HG02642 (cell line): ENCODE results near the gene SLC26A11.
"Not testable (repeated sequence)": the region's sequence is repeated elsewhere in the genome, so short reads cannot be mapped to it uniquely, and the experiment has no call there.

Experiments
- ATAC-seq: cut with Tn5 transposase; IDR thresholded peaks from one replicate; pipeline ENCODE4 v1.9.1; 2021; ENCODE audit warnings: mild to moderate bottlenecking; ENCODE audit not compliant: unreplicated experiment, poor library complexity

SLC26A11 gene

DNA sequence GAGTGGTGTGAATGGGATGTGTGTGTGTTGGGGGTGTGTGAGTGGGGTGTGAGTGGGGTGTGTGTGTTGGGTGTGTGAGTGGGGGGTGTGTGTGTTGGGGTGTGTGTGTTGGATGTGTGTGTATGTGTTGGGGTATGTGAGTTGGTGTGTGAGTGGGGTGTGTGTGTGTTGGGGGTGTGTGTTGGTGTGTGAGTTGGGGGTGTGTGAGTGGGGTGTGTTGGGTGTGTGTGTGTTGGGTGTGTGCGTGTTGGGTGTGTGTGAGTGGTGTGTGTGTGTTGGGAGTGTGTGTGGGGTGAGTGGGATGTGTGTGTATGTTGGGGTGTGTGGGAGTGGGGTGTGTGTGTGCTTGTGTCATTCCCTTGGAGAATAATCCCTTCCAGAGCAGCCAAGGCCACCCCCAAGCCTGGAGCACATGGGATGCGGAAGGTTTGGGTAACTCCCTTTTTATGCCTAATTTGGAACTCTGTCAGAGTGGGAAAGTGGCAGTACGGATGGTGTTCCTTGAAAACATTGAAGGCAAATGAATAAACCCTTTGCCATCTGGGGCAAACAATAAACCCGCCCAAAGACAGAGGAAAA is 54.7 kb downstream of the SLC26A11 start:
- ATAC-seq, result no peak

DNA sequence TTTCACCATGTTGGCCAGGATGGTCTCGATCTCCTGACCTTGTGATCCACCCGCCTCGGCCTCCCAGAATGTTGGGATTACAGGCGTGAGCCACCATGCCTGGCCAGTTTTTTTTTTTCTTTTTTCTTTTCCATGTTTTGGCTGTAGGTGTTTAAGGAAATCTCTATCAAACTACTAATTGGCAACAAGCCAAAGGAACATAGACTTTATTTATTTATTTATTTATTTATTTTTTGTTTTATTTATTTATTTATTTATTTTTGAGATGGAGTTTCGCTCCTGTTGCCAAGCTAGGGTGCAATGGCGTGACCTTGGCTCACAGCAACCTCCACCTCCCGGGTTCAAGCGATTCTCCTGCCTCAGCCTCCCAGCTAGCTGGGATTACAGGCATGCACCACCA is 55.6 kb downstream of the SLC26A11 start:
- not testable (repeated sequence) for ATAC-seq

DNA sequence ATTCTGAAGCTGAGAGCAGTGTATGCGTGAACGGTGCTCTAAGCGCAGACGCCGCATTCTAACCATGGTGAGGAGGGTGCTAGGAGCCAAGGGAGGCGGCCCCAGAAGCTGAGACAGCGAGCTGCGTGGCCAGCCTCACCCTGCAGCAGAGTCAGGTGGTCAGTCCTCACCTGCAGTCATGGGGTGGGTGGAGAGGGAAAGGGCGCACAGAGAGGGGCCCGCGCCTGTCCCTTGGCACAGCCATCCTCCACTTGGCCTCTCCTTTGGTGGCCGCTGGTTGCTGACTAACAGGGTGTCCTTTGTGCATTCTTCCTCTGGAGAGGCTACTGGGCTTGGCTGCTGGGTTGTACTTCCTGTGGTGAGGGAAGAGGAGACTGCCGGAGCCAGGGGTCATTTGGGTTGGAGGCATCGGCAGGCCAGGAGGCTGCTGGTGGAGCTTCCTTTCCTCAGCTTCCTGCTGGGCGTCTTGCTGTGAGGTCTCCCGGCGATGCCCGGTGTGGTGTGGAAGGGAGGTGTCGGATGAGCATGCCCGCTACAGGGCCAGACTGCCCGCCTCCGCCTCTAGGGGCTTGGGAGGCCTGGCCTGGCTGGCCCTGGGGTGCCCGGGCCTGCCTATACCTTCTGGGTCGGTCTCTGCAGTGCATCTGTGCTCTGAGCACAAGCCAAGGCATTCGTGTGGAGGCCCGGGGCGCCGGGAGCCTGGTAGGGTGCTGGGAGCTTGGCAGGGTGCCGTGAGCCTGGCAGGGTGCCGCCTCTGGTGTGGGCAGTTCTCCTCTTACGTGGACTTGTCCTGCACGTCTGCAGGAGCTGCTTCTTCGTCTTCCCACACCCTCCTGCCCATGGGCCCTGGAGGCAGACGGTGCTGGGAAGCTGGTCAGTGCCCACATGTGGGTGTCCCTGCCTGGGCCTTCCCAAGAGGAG is 57.8 kb downstream of the SLC26A11 start:
- ATAC-seq, result no peak

DNA sequence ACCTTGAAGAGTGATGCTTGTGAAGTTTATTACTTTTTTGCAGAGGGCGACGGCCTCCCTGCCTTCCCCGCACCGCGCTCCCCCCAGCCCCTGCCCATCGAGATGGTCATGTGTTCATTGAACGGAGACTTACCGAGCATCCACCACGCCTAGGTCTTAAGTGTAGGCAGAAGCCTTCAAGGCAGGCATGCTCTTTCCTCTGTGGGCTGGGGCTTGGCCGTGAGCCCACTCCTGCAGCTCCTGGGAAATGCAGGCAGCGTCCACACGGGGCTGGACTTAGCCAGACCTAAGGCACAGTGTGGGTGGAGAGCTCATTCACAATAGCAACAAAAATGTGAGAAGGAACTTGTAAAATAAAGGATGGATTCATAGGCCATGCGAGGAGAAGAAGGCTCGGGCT is 59.7 kb downstream of the SLC26A11 start:
- no peak for ATAC-seq

DNA sequence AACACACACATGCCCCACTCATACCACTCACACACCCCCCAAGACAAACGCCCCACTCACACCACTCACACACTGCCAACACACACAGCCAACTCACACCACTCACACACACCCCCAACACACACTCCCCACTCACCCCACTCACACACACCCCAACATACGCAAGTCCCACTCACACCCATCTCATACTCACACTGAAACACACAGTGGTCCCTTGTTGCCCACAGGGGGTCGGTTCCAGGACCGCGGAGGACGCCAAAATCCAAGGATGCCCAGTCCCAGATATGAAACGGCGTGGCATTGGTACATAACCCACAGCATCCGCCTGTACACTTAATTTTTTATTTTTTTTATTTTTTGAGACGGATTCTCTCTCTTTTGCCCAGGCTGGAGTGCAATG is 61.3 kb downstream of the SLC26A11 start:
- no peak for ATAC-seq

DNA sequence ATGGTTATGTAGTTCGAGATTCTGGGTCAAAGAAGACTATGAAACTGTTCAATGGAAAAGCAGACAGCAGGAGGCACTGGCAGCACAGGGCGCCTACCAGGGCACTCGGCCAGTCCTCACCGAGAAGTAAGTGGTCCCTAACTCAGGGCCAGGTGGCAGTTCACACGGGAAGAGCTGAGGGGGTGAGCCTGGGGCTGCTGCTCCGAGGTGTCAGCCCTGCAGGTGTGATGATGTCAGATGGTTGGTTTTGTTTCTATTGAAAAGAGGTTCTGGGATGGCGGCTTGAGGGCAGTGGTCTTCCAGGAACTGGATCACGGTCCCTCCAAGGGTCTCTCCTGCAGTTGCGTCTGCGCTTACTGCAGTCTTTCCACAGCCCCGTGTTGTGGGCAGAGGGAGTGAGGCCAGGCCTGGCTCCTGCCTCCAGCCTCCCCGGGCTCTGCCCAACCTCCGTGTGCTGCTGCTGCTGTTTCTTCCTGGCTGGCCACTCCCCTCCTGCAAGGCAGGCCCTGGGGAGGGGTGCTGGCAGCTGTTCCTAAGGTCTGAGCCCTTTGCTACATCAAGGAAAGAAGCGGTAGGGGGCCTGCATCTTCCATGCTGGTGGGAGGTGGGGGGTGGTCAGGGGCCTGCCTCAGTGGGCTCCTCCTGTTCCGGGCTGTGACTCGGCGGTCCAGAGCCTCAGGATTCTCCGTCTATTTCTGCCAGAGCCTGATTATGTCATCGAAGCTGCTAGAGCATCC is 63.1 kb downstream of the SLC26A11 start:
- ATAC-seq, result no peak

DNA sequence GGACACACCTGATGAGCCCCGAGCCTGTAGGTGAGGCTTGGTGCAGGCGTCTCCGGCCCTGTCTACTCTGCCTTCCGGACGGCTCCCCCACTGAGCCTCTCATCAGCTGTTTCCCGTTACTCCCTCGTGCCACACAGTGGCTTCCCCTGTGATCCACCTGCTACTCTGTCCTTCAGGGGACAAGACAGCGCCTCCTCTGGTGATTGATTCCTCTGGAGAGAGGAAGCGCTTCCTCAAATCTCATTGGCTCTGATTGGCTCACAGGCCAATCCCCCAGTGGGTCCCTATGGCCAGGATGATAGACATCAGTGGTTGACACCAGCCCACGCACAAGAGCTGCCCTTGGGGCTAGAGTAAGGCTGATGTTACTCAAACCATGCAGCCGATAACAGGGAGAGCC is 64.4 kb downstream of the SLC26A11 start:
- ATAC-seq, result no peak

DNA sequence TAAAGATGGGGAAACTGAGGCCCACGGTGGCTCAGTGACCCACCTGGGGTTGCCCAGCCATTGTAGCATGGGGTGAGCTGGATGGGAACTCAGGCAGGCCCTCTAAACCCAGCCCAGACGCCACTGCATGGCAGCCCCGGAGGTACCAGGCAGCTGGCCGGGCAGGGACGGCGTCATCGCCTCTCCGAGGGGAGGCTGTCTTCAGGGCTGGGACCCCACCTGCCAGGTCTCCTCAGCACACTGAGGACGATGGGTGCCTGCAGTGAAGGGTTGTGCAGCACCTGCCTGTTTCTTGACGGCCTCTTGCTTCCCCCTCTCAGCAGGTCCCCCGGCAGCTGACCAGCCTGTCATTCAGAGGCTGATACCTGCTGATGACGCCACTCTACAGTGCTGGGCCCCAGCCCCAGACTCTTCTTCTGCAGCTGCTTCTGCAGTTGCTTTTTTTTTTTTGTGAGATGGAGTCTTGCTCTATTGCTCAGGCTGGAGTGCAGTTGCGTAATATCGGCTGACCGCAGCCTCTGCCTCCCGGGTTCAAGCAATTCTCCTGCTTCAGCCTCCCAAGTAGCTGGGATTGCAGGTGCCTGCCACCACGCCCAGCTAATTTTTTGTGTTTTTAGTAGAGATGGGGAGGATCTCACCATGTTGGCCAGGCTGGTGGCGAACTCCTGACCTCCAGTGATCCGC is 65.2 kb downstream of the SLC26A11 start:
- no peak for ATAC-seq

DNA sequence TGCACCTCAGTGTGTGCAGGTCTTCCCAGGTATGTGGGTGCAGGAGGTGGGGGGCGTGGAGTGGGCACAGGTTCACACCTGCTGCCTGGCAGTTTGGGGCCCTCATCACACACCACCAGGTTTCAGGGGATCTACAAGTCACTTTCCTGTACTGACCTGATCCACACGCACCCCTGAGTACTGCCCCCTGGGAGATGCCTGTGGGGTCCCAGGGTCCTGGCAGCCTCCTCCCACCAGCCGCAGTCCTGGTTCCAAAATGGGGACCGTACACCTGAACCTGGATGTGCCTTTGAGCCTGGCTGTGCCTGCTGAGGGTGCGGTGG is 66.4 kb downstream of the SLC26A11 start:
- ATAC-seq, result no peak

DNA sequence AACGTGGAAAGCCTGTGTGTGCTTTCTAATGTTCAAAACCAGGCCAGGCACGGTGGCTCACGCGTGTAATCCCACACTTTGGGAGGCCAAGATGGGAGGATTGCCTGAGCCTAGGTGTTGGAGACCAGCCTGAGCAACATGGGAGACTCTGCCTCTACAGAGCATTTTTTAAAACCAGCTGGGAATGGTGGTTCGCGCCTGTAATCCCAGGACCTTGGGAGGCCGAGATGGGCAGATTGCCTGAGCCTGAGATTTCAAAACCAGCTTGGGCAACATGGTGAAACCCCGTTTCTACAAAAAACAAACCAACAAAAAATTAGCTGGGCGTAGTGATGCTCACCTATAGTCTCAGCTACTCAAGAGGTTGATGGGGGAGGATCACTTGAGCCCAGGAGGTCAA is 66.8 kb downstream of the SLC26A11 start:
- ATAC-seq, result no peak

DNA sequence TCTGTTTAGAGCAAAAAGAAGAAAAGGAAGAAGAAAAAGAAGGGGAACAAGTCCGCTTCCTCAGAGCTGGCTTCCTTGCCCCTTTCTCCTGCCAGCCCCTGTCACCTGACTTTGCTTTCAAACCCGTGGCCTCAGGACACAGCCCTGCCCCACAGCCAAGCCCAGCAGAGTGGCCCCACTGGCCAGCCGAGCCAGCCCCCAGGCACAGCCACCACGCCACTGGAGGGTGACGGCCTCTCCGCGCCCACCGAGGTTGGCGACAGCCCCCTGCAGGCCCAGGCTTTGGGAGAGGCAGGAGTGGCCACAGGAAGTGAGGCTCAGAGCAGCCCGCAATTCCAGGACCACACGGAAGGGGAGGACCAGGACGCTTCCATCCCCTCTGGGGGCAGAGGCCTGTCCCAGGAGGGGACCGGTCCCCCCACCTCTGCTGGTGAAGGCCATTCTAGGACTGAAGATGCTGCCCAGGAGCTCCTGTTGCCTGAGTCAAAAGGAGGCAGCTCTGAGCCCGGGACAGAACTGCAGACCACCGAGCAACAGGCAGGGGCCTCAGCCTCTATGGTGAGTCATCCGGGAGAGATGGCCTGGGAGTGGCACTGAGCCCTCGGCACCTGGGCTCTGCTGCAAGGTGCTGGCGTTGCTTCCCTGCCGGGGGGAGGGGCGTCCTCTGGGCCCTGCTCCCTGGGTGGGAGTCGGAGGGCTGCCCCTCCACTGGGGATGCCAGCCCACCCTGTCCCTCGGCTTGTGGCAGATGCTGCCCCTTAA is 67.8 kb downstream of the SLC26A11 start:
- no peak for ATAC-seq

DNA sequence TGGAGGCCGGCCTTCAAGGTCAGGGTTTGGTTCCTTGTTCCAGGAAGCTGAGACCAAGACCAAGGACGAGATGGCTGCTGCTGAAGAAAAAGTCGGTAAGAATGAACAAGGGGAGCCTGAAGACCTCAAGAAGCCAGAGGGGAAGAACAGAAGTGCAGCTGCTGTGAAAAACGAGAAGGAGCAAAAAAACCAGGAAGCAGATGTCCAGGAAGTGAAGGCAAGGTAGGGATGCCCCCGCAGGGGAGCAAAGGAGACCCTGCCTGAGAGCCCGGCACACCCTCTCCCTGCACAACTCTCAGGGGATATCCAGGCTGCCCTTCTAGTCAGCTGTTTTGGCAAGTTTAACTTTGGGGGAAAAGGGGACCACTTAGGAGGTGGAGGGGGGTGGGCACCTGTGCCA is 69.4 kb downstream of the SLC26A11 start:
- no peak for ATAC-seq

DNA sequence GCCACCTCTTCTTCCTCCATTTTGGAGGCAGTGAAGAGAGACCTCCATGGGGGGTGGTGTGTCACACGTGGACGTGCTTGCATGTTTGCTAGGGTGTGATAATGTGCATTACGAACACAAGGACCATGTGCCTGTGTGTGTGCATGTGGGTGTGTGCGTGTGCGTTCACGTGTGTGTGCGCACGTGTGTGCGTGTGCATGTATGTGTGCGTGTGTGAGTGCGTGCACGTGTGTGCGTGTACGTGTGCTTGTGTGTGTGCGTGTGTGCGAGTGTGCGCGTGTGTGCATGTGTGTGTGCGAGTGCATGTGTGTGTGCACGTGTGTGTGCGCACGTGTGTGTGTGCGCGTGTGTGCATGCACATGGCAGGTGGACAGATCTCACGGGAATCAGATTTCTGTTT is 69.9 kb downstream of the SLC26A11 start:
- no peak for ATAC-seq

DNA sequence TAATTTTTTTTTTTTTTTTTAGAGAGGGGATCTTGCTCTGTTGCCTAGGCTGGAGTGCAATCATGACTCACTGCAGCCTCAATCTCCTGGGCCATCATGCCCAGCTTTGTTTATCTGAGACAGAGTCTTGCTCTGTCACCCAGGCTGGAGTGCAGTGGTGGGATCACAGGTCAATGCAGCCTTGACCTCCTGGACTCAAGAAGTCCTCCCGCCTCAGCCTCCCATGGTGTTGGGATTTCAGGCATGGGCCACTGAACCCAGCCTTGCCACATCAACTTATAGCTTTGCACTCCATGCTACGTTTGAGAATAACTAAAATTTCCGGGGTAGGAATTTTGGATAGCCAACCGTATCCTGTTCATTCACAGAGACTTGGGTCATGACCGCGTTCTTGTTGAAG is 71.0 kb downstream of the SLC26A11 start:
- no peak for ATAC-seq

DNA sequence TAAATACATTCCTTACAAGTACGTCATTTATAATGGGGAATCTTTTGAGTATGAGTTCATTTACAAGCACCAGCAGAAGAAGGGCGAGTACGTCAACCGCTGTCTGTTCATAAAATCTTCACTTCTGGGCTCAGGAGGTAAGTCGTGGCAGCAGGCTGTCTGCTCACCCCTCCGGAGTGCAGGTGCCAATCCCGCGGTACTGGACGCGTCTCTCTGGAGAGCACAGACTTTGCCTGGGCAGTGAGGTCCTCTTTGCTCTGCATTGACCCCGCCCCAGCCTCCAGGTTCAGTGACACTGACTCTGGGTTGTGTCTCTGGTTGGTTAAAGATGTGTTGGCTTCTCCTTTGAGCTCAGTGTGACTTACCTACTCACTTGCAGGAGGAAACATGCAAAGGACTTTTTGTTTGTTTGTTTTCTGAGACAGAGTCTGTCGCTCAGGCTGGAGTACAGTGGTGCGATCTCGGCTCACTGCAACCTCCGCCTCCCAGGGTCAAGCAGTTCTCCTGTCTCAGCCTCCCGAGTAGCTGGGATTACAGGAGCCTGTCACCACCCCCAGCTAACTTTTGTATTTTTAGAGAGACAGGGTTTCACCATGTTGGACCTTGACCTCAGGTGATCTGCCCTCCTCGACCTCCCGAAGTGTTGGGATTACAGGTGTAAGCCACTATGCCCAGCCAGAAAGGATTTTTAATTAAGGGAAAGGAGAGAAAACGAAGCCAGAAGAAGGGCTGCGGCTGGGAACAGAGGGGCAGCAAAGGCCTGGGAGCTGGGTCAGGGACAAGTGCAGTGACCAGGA is 71.7 kb downstream of the SLC26A11 start:
- no peak for ATAC-seq

DNA sequence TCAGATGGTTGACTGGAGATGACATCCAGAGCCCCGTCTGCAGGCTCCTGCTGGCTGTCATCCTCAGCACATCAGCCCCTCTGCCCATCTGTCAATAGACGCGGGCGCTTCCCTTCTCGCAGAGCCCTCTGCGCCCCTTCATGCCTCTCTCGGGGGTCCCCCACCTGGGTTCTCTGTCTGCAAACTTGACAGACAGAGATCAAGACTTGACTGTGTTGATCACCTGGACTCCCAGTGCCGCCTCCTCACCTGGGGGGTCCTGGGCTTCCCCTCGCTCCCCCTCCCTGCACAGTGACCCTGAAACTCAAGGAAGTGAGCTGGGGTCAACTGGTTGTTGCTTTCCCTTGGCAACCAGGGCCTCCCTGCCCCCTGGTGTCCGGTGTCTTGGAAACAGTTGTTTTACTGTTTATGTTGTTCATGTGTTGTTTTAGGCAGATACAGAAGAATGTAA is 72.3 kb downstream of the SLC26A11 start:
- no peak for ATAC-seq

DNA sequence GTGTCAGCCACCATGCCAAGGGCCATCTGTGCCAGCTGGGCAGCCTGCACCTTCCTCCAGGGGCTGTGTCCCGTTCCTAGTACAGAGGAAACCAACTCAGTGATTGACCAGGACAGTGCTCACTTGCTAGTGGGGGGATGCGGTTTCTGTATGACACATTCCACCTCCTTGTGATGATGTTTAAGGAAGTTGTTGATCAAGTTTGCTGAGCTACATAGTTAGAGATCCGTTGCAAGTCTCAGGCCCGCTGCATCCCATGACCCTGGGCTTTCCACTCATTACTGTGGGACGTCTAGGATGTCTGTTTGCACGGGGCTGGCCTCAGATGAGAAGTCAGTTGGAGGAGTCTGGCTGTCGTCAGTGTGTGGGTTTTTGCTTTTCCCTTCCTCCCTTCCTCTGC is 74.0 kb downstream of the SLC26A11 start:
- no peak for ATAC-seq

DNA sequence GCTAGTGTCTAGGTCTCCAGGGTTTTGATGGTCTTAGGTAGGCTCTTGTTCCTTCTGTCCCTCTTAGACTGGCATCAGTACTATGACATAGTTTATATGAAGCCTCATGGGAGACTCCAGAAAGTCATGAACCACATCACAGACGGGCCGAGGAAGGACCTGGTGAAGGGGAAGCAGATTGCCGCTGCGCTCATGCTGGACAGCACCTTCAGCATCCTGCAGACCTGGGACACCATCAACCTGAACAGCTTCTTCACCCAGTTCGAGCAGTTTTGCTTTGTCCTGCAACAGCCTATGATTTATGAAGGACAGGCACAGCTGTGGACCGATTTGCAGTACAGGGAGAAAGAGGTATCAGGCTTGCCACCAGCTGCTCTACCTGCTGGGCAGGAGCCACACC is 74.4 kb downstream of the SLC26A11 start:
- no peak for ATAC-seq

DNA sequence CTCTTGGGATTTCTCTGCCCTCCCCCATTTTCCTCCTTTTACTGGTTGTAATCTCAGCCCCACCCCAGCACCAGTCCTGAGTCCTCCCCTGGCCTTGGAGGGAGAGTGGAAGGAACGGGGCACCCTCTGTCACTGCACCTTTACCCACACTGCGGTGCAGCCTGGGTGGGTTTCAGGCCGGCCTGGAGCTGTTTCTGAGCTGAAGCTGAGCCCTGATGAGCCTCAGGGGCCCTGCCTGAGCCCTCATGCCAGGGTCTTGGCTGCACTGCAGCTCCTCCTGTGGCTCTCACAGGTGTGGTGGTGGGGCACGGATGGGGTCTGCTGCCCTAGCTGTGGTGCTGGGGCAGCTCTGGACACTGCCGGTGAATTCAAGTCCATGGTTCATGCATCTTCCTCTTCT is 74.9 kb downstream of the SLC26A11 start:
- ATAC-seq, result no peak
